IPS-NIHi11 (cell line): ENCODE results near the gene ABO.
"Not testable (repeated sequence)": the region's sequence is repeated elsewhere in the genome, so short reads cannot be mapped to it uniquely, and the experiment has no call there.

Experiments used
- DNase-seq: peaks from one replicate; pipeline ENCODE4 v3.0.0; 2012; ENCODE audit warnings: mixed read lengths, low spot score

The ABO gene

DNA sequence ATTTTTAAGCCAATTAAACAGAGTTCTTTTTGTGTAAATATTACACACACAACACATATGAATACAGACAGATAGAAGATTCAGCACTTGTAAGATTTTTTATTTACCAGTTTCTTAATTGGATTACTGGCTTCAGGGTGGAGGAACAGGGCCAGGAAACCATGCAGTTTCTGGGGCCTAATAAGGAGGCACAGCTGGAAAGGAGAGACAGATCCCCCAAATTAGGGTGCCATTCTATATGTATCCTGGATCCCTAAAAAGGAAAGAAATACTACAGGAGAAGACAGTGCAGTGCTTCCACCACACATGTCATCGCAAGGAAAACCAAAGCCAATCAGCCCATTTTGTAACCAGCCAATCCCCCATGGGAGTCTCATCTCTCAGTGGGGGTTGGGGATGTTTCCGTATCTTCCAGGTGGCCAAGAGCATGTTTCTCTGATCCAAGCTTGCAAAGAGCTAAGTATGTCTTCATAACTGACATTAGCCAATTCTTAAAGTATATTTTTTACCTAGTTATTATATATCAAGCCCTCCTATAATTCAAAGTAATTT is 15.8 kb upstream of the ABO start:
- DNase-seq = no peak

DNA sequence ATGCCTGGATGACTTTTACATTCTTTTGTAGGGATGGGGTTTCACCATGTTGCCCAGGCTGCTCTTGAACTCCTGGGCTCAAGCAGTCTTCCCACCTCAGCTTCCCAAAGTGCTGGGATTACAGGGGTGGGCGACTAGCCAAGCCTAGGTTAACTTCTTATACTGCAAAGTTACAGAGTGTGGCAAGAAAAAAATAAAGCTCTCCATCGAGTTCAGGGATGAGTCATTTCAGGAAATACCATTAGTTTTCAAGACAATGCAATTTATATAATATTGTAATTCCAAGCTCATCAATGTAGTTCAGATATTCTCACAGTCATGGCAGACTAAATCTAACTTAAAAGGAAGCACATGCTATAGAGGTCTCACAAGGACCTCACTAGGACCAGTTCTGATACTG is 11.5 kb upstream of the ABO start:
- DNase-seq = no peak

DNA sequence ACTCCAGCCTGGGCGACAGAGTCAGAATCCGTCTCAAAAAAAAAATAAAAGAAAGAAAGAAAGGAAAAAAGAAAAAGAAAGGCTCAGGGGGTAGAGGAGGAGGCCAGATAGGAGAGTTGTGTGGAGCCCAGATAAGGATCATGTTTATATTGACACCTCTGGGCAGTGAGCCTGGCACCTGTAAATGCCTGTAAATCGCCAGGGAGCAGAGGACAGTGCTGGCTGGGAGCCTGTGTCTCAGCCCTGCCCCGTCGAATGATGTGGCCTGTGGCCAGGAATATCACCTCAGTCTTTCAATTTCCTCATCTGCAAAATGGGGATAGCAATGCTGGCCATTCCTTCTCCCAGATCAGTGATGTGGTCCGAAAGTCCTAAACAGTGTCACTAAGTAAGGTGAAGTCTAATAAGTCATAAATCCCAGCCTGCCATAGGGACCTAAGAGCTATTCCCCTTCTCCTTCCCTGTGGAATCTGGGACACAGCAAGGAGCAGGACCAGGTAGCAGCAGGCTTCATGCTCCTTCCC is 10.3 kb upstream of the ABO start:
- DNase-seq = no peak

DNA sequence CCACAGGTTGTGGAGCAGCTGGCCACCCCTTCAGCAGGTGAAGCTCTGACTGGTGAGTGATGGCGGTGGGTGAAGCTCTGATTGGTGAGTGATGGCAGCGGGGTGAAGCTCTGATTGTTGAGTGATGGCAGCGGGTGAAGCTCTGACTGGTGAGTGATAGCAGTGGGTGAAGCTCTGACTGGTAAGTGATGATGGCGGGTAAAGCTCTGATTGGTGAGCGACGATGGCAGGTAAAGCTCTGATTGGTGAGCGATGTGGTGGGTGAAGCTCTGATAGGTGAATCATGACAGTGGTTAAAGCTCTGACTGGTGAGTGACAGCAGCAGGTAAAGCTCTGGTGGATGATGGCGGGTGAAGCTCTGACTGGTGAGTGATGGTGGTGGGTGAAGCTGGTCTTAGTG is 9.4 kb upstream of the ABO start:
- DNase-seq = no peak

DNA sequence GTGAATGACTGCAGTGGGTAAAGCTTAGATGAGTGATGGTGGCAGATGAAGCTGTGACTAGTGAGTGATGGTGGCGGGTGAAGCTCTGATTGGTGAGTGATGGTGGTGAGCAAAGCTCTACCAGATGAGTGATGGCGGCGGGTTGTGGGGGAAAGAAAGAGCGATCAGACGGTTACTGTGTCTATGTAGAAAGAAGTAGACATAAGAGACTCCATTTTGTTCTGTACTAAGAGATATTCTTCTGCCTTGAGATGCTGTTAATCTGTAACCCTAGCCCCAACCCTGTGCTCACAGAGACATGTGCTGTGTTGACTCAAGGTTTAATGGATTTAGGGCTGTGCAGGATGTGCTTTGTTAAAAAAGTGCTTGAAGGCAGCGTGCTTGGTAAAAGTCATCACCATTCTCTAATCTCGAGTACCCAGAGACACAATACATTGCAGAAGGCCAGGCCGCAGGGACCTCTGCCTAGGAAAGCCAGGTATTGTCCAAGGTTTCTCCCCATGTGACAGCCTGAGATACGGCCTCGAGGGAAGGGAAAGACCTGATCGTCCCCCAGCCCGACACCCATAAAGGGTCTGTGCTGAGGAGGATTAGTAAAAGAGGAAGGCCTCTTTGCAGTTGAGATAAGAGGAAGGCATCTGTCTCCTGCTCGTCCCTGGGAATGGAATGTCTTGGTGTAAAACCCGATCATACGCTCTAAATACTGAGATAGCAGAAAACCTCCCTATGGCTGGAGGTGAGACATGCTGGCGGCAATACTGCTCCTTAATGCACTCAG is 8.4 kb upstream of the ABO start:
- not testable (repeated sequence) for DNase-seq

DNA sequence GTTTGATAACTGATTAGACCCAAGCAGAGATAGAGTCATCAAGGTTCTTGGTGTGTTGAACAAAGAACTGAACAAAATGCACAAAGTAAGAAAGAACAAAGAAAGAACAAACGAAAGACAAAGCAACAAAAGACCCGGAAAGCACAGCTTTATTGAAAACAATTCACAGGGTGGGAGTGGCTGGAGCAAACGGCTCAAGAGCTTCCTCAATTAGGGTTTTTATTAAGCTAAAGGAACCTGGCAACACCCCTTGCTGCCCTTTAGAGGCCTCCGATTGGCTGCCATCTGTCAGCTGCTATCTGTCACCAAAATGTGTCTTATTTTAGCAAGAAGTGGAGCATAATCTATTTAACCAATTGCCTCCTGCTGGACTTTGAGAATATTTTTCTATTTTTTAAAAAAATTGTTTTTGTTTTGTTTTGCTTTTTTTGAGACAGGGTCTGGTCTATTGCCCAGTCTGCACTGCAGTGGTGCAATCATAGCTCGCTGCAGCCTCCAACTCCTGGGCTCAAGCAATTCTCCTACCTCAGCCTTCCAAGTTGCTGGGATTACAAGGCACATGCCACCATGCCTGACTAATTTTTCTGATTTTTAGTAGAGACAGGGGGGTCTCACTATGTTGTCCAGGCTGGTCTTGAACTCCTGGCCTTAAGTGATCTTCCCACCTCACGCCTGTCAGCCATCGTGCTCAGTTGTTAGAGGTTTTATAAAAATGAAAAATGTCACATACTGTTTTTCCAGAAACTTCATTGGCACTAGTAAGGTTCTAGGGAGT is 7.7 kb upstream of the ABO start:
- no peak for DNase-seq

DNA sequence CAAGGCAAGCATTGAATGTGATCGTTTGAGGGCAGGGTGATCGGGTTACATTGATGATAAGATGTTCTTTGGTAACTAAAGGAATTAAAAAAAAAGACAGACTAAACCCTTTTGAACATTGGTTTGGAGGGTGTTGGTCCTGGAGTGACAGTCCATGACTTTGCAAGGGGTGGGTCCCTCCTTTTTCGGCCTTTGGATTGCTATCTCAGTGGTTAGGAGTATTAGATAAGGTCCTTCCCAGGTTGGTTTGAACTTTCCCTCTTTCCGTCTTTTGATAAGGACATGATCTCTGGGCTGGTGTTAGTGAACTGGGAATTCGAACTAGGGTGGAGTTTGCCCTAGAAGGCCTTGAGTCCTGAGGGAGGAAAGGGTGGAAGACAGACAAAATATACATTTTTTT is 5.4 kb upstream of the ABO start:
- DNase-seq = no peak

DNA sequence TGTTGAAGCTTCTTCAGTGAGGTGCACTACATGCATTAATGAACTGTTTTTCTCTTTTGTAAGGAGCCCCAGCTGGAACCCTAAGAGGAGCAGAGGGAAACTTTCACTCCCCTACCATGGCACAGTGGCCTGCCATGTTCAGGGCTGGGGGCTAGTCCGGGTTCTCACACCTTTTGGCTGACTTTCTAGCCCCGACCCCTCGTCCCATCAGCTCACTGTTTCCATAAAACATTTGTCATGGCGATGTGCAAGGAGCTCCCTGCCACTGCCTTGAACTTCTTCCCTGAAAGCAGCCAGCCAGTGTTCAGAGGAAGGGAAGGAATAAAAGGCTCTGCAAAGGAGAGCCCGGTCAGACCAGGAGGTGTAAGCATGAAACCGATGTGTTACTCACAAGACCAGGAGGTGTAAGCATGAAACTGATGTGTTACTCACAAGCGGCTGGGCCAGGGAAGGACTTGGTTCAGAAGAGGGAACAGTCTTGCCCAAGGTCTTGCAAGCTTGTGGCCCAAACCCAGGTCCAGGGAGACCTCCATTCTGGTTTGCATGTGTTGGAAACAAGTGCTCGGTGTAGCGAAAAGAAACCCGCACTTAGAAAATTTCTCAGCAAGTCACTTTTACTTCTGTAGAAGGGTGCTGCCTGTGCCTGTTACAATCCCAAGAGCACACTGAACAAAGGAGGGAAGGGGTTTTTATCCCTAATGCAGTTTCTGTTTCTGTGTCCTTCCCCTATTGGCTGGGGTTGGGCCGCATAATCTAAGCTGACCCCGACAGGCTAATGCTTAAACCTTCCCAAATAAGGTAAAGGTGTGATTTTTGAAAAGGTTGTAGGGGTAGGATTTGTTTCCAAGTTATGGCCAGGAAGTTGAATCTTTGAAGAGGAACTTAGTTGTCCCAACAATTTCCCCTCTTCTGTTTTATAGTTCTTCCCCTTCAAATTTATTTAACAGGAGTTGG is 3.4 kb upstream of the ABO start:
- no peak for DNase-seq

DNA sequence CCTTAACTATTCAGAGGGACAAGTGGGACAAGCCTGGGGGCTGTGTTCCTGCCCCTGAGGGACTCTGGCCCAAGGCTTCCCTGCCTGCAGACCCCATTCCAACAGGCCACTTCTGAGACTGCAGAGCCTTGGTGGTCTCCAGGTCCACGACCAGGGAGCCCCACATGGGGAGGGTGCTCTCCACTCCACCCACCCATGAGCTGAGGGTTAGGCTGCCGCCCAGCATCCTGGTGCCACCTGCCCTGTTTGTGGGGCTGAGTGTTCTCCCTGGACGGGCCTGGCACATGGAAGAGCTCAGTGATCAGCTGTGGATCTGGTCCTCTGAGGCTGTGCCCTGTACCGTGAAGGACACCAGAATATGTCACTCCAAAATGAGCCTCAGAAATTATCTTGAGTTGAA is 2.5 kb upstream of the ABO start:
- DNase-seq = no peak

DNA sequence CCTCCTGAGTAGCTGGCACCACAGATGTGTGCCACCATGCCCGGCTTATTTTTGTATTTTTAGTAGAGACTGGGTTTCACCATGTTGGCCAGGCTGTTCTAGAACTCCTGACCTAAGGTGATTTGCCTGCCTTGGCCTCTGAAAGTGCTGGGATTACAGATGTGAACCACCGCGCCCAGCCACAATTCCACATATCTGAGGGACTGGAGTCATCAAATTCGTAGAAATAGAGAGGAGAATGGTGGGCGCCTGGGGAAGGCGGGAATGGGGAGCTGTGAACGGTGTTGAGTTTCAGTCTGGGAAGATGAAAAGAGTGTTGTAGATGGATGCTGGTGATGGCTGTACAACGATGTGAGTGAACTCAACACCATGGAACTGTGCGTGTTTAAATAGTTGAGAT is 1.9 kb upstream of the ABO start:
- no peak for DNase-seq

DNA sequence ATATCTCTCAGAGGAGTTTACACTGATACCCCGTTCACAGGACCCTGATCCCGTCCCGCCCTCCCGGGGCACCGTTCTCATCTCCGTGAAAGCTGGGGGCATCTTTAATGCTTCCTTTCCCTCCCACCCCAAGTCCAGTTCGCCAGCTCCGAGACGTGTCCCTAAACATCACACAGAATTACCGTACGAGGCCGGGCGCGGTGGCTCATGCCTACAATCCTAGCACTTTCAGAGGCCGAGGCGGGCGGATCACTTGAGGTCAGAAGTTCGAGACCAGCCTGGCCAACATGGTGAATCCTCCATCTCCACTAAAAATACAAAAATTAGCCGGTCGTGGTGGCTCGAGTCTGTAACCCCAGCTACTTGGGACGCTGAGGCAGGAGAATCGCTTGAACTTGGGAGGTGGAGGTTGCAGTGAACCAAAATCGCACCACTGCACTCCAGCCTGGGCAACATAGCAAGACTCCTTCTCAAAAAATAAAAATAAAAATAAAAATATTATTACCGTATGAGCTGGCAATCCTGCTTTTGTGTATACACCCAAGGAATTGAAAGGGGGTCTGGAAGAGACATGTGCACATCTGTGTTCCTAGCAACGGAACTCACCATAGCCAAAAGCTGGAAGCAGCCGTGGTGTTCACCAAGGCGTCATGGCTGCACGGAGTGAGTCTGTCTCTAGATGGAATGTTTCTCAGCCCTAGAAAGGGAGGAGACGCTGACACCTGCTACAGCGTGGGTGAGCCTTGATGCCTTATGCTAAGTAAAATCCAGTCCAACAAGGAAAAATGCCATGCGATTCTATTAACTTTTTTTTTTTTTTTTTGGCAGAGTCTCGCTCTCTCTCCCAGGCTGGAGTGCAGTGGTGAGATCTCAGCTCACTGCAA is 1.2 kb upstream of the ABO start:
- no peak for DNase-seq

DNA sequence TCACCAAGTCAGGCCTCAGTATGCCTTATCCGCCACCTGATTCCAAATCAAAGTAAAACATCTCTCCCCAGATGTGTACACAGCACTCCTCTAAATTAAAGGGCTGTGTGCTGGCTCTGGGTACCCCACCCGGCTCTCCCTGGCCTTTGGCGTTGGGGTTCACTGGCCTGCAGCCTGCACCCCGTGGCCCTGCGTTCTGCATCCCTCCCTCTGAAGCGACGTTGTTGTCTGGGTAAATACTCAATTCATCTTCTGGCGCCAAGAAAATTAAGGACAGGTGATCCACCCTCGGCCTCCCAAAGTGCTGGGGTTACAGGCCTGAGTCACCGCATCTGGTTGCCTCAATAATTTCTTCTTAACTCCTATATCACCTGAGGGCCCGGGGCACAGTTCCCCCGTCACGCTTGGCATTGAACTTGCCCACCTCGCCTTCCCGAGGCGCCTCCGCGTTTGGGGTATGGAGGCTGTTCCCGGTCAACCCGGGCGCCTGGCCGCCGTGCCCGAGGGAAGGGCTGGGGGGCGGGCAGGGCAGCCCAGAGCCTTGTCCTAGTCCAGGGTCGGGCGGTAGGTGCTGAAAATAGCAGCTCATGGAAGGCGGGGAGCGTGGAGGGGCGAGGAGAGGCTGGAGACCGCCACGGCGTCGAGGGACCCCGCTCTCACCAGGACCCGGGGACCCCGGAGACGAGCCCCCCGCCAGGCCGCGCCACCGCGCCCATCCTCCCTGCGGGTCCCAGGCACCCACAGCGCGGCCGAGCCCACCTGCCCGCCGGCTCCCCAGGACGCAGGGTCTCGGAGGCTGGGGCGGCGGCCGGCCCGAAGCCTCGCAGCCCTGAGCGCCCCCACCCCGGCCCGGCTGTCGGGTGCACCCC is 531 bp downstream of the ABO start:
- peak; percentile 47 for DNase-seq

DNA sequence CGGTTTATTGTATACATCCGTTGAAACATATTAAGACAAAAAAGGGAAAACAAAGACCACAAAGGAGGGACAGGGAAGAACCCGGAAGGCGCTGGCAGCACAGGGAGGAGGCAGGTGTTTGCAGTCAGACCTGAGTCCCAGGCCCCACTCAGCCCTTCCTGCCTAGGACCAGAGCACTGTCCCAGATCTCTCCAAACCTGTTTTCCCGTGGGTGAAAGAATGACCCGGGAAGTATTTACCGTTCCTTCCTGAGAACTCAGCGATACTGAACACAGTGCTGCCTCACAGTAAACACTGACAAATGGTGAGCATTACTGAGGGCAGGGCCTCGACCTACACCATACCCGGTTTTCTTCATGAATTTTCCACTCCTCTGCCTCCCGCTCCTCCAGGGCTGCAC is 1.2 kb downstream of the ABO start:
- DNase-seq = no peak

DNA sequence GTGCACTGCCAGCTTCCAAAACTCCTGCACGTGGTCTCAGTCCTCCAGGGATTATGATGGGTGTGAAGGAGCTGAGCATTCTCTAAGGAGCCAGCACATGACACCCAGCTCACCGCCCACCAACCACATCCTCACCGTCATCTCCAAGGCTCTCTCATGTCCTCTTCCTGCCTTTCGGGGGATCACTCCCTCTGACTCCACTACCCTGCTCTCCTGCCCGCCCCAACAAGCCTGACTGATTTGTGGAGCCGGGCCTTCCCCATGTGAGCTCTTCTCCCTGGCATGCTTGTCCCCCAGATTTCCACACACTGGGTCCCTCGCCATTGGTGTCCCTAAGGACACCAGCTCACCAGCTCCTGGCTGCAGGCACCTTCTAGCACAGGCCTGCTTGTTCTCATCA is 1.9 kb downstream of the ABO start:
- no peak for DNase-seq

DNA sequence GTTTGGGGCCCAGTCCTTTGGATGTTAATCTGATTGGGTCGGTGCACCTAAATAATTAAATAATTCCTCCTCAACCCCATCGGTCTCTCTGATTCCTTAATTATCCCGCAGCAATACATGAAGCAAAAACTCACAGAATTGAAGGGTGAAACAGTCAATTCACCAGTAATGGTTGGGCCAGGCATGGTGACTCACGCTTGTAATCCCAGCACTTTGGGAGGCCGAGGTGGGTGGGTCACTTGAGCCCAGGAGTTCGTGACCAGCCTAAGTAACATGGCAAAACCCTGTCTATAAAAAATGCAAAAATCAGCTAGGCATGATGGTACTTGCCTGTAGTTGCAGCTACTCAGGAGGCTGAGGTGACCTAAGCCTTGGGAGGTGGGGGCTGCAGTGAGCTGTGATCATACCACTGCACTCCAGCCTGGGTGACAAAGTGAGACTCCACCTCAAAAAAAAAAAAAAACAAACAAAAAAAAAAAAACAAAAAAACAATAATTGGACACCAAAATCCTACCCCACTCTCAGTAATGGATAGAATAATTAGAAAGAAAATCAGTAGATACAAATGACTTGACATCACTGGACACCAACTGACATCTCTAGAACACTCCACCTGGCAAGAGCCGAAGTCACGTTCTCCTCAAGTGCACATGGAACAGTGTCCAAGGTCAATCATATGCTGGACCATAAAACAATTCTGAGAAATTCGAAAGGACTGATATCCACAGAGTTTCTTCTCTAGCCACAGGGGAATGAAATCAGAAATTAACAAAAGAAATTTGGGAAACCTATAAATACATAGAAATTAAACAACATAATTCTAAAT is 5.3 kb downstream of the ABO start:
- DNase-seq = no peak

DNA sequence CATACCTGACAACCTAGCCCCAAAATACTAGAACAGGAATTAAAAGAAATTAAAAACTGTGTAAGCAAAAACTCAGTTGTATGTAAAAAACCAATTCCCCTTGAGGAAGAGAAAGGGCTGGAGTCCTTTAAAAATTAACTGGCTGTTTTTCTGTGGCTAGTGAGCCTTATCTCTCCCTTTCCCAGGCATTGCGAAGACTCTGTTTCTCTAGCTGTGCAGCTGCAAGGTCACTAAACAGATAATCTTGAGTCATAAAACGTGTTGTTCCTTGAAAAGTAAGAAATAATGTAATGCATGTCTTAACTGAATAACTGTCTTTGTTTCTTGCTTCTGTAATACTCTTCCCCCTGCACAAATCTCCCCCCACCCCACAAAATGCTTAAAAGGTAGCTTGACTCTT is 5.9 kb downstream of the ABO start:
- not testable (repeated sequence) for DNase-seq

DNA sequence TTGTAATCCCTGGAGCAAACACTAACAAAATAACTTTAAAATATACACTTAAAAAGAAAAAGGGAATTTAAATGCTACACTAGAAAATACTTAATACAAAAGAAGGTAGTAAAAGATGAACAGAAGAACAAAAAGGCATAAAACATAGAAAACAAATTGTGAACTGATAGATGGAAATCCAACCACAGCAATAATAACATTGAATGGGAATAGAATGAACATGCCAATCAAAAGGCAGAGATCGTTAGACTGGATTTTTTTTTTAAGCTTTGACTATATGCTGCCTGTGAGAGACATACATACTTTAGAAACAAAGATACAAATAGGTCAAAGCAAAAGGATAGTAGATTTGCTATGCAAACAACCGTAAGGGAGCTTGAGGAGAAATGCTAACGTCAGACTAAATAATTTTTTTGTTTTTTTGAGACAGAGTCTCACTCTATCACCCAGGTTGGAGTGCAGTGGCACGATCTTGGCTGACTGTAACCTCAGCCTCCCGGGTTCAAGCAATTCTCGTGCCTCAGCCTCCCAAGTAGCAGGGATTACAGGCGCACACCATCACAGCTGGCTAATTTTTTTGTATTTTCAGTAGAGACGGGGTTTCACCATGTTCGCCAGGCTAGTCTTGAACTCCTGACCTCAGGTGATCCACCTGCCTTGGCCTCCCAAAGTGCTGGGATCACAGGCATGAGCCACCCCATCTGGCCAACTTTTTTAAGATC is 6.5 kb downstream of the ABO start:
- no peak for DNase-seq

DNA sequence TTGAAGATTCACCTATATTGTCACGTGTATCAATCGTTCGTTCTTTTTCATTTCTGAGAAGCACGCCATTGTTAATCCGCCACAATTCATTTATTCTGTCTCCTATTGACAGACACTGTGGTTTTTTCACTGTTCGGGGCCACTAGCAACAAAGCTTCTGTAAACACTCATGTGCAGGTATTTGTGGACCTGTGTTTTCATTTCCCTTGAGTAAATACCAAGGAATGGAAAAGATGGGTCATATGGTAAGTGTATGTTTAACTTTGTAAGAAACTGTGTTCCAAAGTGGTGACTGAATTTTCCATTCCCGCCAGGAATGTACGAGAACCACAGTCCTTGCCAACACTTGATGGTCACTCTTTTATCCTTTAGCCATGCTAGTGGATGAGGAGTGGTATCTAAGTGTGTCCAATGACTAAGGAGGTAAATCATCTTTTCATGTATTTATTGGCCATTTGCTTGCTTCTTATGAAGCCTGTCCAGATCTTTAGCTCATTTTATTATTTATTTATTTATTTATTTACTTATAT is 10.7 kb downstream of the ABO start:
- no peak for DNase-seq
